ENCODE measurements around the gene NBPF9.
"Not testable (repeated sequence)": the region's sequence is repeated elsewhere in the genome, so short reads cannot be mapped to it uniquely, and the experiment has no call there.

NBPF9 gene

GRCh38 chr1:149009761-149010160 is 93.6 kb downstream of the NBPF9 start:
- not testable (repeated sequence) for DNase-seq

- not testable (repeated sequence) for DNase-seq
Measured at GRCh38 chr1:149008769-149009168, 94.6 kb downstream of the NBPF9 start.

DNA sequence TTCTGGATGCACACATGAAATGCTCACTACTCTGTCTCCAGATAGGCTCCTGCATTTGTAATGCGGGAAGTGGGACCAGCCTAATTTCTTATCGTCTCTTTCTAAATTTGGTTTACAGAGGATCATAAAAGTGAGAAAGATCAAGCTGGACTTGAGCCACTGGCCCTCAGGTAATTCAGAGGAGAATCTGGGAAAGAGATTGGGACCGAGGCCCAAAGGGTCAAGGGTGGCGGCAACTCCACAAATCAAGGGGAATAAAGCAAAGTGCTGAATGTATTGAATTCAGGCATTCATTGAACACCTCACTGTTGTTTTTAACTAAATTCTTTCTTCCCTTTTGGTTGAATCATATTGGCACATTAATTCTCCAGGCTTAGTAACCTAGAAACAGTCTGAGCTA is 95.0 kb downstream of the NBPF9 start:
- DNase-seq = not testable (repeated sequence)
